Right kidney (tissue), 1 donor: ENCODE data around the gene SNX27.
"Not testable (repeated sequence)": the region's sequence is repeated elsewhere in the genome, so short reads cannot be mapped to it uniquely, and the experiment has no call there.

ENCODE experiments used
- DNase-seq: peaks from one replicate; pipeline ENCODE4 v3.0.0-alpha.2; 2016

SNX27 gene

GRCh38 chr1:151596166-151596953 is 15.5 kb upstream of the SNX27 start:
- no peak for DNase-seq

DNA sequence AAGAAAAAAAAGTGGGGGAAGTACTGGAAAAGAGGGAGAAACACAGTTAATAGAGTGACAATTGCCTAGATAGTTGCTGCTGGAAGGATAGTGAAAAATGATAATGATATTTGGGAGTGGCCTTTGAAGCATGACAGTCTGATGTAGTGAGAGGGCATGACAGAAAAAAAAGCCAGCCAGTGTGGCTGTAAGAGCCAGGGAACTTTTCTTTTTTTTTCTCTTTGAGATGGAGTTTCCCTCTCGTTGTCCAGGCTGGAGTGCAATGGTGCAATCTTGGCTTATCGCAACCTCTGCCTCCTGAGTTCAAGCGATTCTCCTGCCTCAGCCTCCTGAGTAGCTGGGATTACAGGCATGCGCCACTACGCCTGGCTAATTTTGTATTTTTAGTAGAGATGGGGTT is 9.3 kb upstream of the SNX27 start:
- DNase-seq: not testable (repeated sequence)

GRCh38 chr1:151604291-151604690 is 7.6 kb upstream of the SNX27 start:
- DNase-seq: no peak

- no peak for DNase-seq
These were observed 5.5 kb upstream of the SNX27 start for GRCh38 chr1:151606384-151606783.

DNA sequence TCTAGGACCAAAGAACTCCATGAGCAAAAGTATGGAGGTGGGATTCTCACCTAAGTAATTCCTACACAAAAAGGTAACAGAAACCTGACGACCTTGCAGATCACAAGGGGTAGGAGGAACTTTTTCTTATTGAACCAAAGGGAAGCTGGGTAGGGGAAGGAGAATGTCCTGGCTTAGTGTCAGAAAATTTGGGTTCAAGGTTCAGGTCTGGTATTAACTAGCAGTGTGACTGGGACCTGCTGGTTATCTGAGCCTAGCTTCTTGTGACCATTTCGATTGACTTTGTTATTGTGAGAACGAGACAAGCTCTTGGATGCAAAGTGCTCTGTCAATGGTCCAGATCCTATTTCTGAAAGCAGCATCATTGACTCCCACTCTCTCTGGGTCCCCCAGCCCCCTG is 5.0 kb upstream of the SNX27 start:
- no peak for DNase-seq

- DNase-seq: no peak
These were observed 1.7 kb upstream of the SNX27 start for GRCh38 chr1:151610142-151610541.

GRCh38 chr1:151611288-151611790 is 511 bp upstream of the SNX27 start:
- no peak for DNase-seq

- DNase-seq: peak; percentile 55
These were observed 841 bp downstream of the SNX27 start for GRCh38 chr1:151612501-151613281.

DNA sequence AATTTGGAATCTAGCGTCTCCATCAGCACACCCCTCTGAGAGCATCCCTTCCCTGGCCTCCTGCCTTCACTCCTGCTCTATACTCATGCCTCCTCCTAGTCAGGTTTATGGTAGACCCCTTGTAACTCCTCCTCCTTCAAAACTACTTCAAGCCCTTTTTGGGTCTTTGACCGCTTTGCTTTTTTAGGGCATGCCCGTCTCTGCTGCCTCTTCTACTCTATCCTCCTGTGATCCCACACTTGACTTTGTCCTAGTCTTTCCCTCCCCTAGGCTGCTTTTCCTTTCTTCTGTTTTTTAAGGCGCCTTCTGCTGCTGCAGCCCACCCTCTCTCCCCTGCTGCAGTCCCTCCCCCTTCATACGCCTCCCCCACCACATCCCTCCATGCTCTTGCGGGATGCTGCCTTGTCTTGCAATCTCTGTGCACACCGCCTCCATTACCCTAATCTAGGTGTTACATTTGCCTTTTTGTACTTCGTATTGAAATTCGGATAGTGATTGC is 1.5 kb downstream of the SNX27 start:
- peak; percentile 46 for DNase-seq

- DNase-seq: no peak
These were observed 4.1 kb downstream of the SNX27 start for GRCh38 chr1:151615711-151616504.

DNA sequence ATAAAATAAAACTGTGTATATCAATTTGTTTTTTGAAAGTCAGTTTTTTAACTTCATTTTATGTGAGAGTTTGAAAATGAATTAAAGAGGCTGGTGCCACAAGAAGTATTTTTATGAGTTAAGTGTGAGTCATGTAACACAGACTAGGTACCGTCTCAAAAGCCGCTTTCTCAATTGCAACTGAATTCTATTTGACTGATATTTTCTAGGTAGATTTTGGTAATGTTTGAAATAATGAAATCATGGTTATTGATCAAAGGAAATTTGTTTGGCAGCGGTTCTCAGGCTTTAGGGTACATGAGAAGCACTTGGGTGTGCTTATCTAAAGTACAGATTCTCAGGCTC is 4.6 kb downstream of the SNX27 start:
- DNase-seq: no peak

GRCh38 chr1:151618003-151618402 is 6.2 kb downstream of the SNX27 start:
- no peak for DNase-seq

- no peak for DNase-seq
These were observed 6.6 kb downstream of the SNX27 start for GRCh38 chr1:151618470-151618869.

- DNase-seq: not testable (repeated sequence)
These were observed 7.1 kb downstream of the SNX27 start for GRCh38 chr1:151618996-151619395.

GRCh38 chr1:151619489-151620093 is 7.7 kb downstream of the SNX27 start:
- DNase-seq: no peak

DNA sequence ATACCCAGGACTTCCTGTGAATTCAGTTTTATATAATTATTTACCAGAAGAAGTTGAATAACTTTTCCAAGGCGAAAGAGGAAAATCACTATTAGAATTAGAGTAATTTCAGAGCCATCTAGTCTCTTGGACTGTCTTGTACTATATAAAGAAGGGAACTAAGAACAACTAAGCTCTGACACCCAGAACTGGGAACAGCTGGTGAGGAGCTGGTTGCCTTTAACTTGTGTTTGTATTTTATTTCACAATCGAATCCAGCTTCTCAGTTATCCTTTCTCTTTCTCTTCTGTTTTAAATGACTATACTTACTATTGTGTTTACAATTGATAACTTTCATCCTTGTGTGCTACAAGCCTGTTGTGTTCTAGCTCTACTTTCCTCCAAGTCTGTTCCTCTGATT is 8.4 kb downstream of the SNX27 start:
- no peak for DNase-seq

DNA sequence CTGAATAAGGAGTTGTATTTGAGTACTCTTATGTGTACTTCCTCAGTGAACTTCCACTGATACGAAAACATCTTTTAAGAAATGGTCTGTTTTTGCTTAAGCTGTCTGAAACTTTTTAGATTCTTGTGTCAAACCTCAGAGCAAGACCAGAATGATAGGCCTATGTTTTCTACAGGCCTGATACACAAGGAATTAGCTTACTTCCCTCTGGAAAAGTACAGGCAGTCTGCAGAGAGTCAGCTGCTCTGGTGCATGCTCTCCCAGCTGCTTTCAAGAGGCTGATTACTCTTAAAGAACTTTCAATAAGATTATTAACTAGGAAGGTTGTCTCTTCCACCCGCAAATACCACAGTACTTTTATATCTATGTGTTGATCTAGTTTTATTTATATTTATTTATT is 9.5 kb downstream of the SNX27 start:
- DNase-seq: no peak

DNA sequence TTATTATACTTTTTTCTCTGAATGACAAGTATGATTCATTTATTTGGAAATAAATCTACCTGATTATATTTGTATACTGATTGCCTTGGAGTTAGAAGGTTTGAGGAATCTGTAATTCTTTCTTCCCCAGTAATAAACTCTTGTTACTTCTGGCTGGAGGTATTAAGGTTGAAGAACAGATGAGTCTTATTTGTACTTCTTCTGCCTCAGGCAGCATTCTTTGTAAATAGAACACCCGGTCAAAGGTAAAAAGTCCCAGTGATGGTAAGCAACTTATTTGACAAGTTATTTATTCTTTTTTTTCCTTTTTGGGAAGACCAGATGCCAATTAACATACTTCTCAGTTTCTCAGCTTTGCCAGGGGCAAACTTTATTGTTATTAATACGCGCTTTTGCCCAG is 12.9 kb downstream of the SNX27 start:
- no peak for DNase-seq

DNA sequence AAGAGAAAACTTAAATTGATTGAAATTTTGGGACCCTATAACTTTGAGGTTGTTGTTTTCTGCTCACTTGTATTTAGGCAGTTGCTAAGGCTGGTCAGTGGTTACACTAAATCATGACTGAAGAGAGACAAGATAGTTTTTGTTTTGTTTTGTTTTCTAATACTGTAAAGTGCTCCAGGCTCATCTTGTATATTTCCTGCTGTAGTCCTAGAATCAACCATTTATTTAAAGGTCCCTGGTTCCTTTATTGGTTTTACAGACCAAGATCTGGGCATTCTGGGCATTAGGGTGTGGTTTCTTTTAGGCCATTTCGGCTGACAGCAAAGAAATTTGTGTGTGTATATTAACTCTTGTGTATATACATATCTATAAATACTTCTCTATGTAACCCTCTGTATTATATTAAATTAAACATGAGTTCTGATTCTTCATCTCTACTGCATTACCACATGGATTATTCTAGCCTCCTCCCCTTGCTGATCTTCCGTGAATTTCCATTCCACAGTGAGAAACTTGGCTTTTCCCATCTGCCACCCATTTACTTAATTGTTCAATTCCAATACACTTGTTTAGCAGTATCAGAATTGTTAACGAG is 15.0 kb downstream of the SNX27 start:
- DNase-seq: no peak

- no peak for DNase-seq
These were observed 17.4 kb downstream of the SNX27 start for GRCh38 chr1:151629278-151629677.

GRCh38 chr1:151635479-151636072 is 23.7 kb downstream of the SNX27 start:
- no peak for DNase-seq
